Measurements from ENCODE around the gene KIRREL1. TPM values are rescaled to one million over a fixed set of nuclear protein-coding genes. Genes with fewer than 3 reads are reported as not detected.

The KIRREL1 gene
- total RNA-seq, 1 experiment from 2014 or later, result 145 TPM

DNA sequence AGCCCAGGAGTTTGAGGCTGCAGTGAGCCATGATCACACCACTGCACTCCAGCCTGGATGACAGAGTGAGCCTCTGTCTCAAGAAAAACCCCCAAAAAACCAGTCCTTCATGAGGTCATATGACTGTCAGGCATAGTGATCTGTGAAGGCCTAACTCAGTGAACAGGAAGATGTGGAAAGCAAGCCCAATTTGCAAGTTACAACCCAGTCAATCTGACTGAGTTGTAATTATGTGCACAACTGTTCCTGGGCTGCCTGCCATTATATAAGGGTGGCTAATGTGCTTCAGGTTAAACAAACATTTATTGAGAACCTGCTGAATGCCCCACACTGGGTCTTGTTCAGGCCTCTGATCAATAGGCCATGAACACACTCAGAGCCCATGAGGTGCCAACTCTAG is 38.2 kb upstream of the KIRREL1 start:
- ChIA-PET POLR2A (no interaction called here), CTCF (no interaction called here)
- peaks cover 27% of the 10 kb centered on the region for H3K27me3 ChIP-seq (ENCODE audit: control insufficient read depth, insufficient read depth, low read length)
- H3K36me3 ChIP-seq (ENCODE audit: control insufficient read depth, insufficient read depth, low read length), result no peaks in the 10 kb centered on the region
- no TSS peak for BruUV-seq (replicated peaks)
- in situ Hi-C loops (cut with HindIII; ENCODE audit: low pct_unique_long_range_greater_than_20kb, low sequenced_read_pairs), result no loop called here
- TF ChIP-seq, protein P1, sequence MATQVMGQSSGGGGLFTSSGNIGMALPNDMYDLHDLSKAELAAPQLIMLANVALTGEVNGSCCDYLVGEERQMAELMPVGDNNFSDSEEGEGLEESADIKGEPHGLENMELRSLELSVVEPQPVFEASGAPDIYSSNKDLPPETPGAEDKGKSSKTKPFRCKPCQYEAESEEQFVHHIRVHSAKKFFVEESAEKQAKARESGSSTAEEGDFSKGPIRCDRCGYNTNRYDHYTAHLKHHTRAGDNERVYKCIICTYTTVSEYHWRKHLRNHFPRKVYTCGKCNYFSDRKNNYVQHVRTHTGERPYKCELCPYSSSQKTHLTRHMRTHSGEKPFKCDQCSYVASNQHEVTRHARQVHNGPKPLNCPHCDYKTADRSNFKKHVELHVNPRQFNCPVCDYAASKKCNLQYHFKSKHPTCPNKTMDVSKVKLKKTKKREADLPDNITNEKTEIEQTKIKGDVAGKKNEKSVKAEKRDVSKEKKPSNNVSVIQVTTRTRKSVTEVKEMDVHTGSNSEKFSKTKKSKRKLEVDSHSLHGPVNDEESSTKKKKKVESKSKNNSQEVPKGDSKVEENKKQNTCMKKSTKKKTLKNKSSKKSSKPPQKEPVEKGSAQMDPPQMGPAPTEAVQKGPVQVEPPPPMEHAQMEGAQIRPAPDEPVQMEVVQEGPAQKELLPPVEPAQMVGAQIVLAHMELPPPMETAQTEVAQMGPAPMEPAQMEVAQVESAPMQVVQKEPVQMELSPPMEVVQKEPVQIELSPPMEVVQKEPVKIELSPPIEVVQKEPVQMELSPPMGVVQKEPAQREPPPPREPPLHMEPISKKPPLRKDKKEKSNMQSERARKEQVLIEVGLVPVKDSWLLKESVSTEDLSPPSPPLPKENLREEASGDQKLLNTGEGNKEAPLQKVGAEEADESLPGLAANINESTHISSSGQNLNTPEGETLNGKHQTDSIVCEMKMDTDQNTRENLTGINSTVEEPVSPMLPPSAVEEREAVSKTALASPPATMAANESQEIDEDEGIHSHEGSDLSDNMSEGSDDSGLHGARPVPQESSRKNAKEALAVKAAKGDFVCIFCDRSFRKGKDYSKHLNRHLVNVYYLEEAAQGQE (IDR thresholded peaks at IDR 0.05; ENCODE audit: insufficient read depth in 1 of 2, low read depth in 2 of 2, low read length in 1 of 2), result no peak
- TF ChIP-seq SIN3A (IDR thresholded peaks at IDR 0.05; ENCODE audit: borderline replicate concordance, insufficient read depth, low read depth, low read length) (no peak), POLR2AphosphoS5 (IDR thresholded peaks at IDR 0.05; ENCODE audit: low read depth, low read length) (no peak), TCF7L2 (IDR thresholded peaks at IDR 0.05; ENCODE audit: low read depth, low read length) (no peak)
- TF ChIP-seq, protein P2, sequence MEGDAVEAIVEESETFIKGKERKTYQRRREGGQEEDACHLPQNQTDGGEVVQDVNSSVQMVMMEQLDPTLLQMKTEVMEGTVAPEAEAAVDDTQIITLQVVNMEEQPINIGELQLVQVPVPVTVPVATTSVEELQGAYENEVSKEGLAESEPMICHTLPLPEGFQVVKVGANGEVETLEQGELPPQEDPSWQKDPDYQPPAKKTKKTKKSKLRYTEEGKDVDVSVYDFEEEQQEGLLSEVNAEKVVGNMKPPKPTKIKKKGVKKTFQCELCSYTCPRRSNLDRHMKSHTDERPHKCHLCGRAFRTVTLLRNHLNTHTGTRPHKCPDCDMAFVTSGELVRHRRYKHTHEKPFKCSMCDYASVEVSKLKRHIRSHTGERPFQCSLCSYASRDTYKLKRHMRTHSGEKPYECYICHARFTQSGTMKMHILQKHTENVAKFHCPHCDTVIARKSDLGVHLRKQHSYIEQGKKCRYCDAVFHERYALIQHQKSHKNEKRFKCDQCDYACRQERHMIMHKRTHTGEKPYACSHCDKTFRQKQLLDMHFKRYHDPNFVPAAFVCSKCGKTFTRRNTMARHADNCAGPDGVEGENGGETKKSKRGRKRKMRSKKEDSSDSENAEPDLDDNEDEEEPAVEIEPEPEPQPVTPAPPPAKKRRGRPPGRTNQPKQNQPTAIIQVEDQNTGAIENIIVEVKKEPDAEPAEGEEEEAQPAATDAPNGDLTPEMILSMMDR (IDR thresholded peaks at IDR 0.05), result no peak
- H3K9me3 ChIP-seq (ENCODE audit: control insufficient read depth, insufficient read depth, low read depth, low read length), result no peaks in the 10 kb centered on the region
- H3K4me3 ChIP-seq (ENCODE audit: low read depth in 2 of 2, low read length in 2 of 2), result no peak overlapping the region
- ATAC-seq (no peak), DNase-seq (ENCODE audit: low read depth, low spot score) (no peak)
- intact Hi-C loops (cut with micrococcal nuclease; ENCODE audit: unreplicated experiment), result loop anchor here (10.0 kb wide), 1 partner anchor 370 kb away; no protein-coding TSS in a partner anchor
- no peak overlapping the region for H3K27ac ChIP-seq (ENCODE audit: low read length)
- no peaks in the 10 kb centered on the region for H3K4me1 ChIP-seq (ENCODE audit: control insufficient read depth, insufficient read depth, low read length)

DNA sequence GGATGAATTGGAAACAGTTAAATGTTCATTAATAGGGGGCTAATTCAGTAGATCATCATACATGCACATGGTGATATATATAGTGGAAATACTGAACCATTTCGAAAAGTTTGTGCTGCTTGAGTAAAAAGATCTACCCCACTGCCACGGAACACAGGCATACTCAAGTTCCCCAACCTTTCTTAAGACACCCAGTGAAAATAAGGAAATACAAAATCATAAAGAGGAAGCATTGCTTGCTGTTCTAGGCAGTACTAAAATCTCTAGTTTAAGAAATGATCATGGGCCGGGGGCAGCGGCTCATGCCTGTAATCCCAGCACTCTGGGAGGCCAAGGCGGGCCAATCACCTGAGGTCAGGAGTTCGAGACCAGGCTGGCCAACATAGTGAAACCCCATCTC is 37.6 kb upstream of the KIRREL1 start:
- TF ChIP-seq, protein P1 (IDR thresholded peaks at IDR 0.05; ENCODE audit: insufficient read depth in 1 of 2, low read depth in 2 of 2, low read length in 1 of 2), result no peak
- TF ChIP-seq TCF7L2 (IDR thresholded peaks at IDR 0.05; ENCODE audit: low read depth, low read length) (no peak), SIN3A (IDR thresholded peaks at IDR 0.05; ENCODE audit: borderline replicate concordance, insufficient read depth, low read depth, low read length) (no peak), POLR2AphosphoS5 (IDR thresholded peaks at IDR 0.05; ENCODE audit: low read depth, low read length) (no peak)
- TF ChIP-seq, protein P2 (IDR thresholded peaks at IDR 0.05), result no peak
- H3K27me3 ChIP-seq (ENCODE audit: control insufficient read depth, insufficient read depth, low read length), result peaks cover 24% of the 10 kb centered on the region
- ChIA-PET CTCF (no interaction called here), POLR2A (no interaction called here)
- no peaks in the 10 kb centered on the region for H3K4me1 ChIP-seq (ENCODE audit: control insufficient read depth, insufficient read depth, low read length)
- H3K36me3 ChIP-seq (ENCODE audit: control insufficient read depth, insufficient read depth, low read length), result no peaks in the 10 kb centered on the region
- intact Hi-C loops (cut with micrococcal nuclease; ENCODE audit: unreplicated experiment), result loop anchor here (10.0 kb wide), 1 partner anchor 371 kb away; no protein-coding TSS in a partner anchor
- ATAC-seq (no peak), DNase-seq (ENCODE audit: low read depth, low spot score) (no peak)
- no peak overlapping the region for H3K27ac ChIP-seq (ENCODE audit: low read length)
- no peak overlapping the region for H3K4me3 ChIP-seq (ENCODE audit: low read depth in 2 of 2, low read length in 2 of 2)
- BruUV-seq (replicated peaks), result no TSS peak
- H3K9me3 ChIP-seq (ENCODE audit: control insufficient read depth, insufficient read depth, low read depth, low read length), result no peaks in the 10 kb centered on the region
- in situ Hi-C loops (cut with HindIII; ENCODE audit: low pct_unique_long_range_greater_than_20kb, low sequenced_read_pairs), result no loop called here

Measured in Panc1 (cell line).